ENCODE measurements around the gene COL25A1. TPM values are rescaled to one million over a fixed set of nuclear protein-coding genes. Genes with fewer than 3 reads are reported as not detected.

The COL25A1 gene
- polyA plus RNA-seq, 2 of the 4 experiments (the other 2 are of a cell fraction), result not detected

DNA sequence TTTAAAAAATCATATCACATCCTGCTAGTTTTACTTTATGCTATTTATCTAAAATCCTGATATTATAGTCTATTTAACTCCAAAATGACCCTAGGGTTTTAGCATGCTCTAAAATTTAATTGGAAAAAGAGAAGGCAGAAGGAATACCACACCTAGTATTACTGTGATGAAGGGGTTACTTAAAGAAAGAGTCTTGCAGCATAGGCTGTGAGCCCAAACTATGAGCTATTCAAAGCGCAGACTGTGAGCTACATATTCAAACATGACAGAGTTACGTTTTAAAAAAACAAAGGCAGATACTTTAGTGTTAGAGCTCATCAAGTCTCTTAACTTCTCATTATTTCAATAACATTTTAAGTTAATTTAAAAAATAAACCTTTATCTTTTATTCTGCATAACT, 291.9 kb downstream of the COL25A1 start:
- ChIA-PET CTCF (no interaction called here), POLR2A (no interaction called here)
- Histone ChIP-seq H3K4me1 (no peaks in the 10 kb centered on the region), H3K27ac (no peak overlapping the region), H3K9me3 (no peaks in the 10 kb centered on the region), H3K4me3 (no peak overlapping the region), H3K4me2 (no peak overlapping the region)
- TF ChIP-seq, protein P1, sequence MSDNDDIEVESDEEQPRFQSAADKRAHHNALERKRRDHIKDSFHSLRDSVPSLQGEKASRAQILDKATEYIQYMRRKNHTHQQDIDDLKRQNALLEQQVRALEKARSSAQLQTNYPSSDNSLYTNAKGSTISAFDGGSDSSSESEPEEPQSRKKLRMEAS (IDR thresholded peaks at IDR 0.05), result no peak
- no peak for TF ChIP-seq NFE2L2 (conservative IDR thresholded peaks at IDR 0.05; ENCODE audit: low read length)
- TF ChIP-seq RFX5 (IDR thresholded peaks at IDR 0.05), result no peak
- no peak for TF ChIP-seq CEBPB (IDR thresholded peaks at IDR 0.05)
- no peak for TF ChIP-seq ZC3H11A (IDR thresholded peaks at IDR 0.05)
- TF ChIP-seq KDM1A (IDR thresholded peaks at IDR 0.05; ENCODE audit: low read depth), result no peak
- TF ChIP-seq HOXB5 (CRISPR knock-in tag; IDR thresholded peaks at IDR 0.05), result no peak
- TF ChIP-seq BHLHE40 (IDR thresholded peaks at IDR 0.05; ENCODE audit: low read depth, low read length), result no peak
- TF ChIP-seq HES2 (IDR thresholded peaks at IDR 0.05), result no peak
- TF ChIP-seq JUNB (IDR thresholded peaks at IDR 0.05), result no peak
- TF ChIP-seq NPAS2 (CRISPR knock-in tag; IDR thresholded peaks at IDR 0.05; ENCODE audit: borderline replicate concordance), result no peak
- TF ChIP-seq HOXB13 (CRISPR knock-in tag; IDR thresholded peaks at IDR 0.05; ENCODE audit: low read depth), result no peak
- no peak for TF ChIP-seq CHD2 (IDR thresholded peaks at IDR 0.05; ENCODE audit: low read length, partially characterized antibody)
- TF ChIP-seq, protein P2, sequence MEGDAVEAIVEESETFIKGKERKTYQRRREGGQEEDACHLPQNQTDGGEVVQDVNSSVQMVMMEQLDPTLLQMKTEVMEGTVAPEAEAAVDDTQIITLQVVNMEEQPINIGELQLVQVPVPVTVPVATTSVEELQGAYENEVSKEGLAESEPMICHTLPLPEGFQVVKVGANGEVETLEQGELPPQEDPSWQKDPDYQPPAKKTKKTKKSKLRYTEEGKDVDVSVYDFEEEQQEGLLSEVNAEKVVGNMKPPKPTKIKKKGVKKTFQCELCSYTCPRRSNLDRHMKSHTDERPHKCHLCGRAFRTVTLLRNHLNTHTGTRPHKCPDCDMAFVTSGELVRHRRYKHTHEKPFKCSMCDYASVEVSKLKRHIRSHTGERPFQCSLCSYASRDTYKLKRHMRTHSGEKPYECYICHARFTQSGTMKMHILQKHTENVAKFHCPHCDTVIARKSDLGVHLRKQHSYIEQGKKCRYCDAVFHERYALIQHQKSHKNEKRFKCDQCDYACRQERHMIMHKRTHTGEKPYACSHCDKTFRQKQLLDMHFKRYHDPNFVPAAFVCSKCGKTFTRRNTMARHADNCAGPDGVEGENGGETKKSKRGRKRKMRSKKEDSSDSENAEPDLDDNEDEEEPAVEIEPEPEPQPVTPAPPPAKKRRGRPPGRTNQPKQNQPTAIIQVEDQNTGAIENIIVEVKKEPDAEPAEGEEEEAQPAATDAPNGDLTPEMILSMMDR (IDR thresholded peaks at IDR 0.05), result no peak
- TF ChIP-seq RNF2 (IDR thresholded peaks at IDR 0.05; ENCODE audit: borderline replicate concordance, low read depth), result no peak
- no peak for TF ChIP-seq EP300 (IDR thresholded peaks at IDR 0.05)
- TF ChIP-seq CHD4 (IDR thresholded peaks at IDR 0.05; ENCODE audit: borderline replicate concordance), result no peak
- no peak for TF ChIP-seq HOXA7 (CRISPR knock-in tag; IDR thresholded peaks at IDR 0.05)
- FAIRE-seq (no peak), DNase-seq (ENCODE audit: low read depth in 1 of 2, low spot score in 1 of 2) (no peak), ATAC-seq (no peak)
- 38% methylated on average over 2 of the region's 2 CpGs for WGBS (ENCODE audit: missing lambda C conversion rate)

- H3K4me1 ChIP-seq, result no peaks in the 10 kb centered on the region
- ATAC-seq, result no peak
- no peak for FAIRE-seq
- TF ChIP-seq MAFK (IDR thresholded peaks at IDR 0.05; ENCODE audit: partially characterized antibody) (no peak), SREBF2 (IDR thresholded peaks at IDR 0.05) (no peak), POLR2AphosphoS2 (conservative IDR thresholded peaks at IDR 0.05; ENCODE audit: low read length) (no peak), FOSL2 (IDR thresholded peaks at IDR 0.05) (no peak), FOSL2 (CRISPR knock-in tag; IDR thresholded peaks at IDR 0.05) (no peak), RARB (CRISPR knock-in tag; IDR thresholded peaks at IDR 0.05) (no peak), CEBPB (IDR thresholded peaks at IDR 0.05) (no peak), EP300 (IDR thresholded peaks at IDR 0.05) (no peak), PHF8 (IDR thresholded peaks at IDR 0.05; ENCODE audit: borderline replicate concordance, low read depth) (no peak)
- POLR2A ChIA-PET, result no interaction called here
- CTCF ChIA-PET, result no interaction called here
- no peak overlapping the region for H3K4me3 ChIP-seq
- no peaks in the 10 kb centered on the region for H3K9me3 ChIP-seq
- no peak for DNase-seq (ENCODE audit: low read depth in 1 of 2, low spot score in 1 of 2)
- WGBS (ENCODE audit: missing lambda C conversion rate), result 0% methylated on average over 1 of the region's 1 CpG
- no peak overlapping the region for H3K4me2 ChIP-seq
- H3K27ac ChIP-seq, result no peak overlapping the region
Measured at GRCh38 chr4:109009909-109010308, 292.5 kb downstream of the COL25A1 start.

GRCh38 chr4:109007976-109008375, 294.5 kb downstream of the COL25A1 start:
- Histone ChIP-seq H3K4me2 (no peak overlapping the region), H3K4me1 (no peaks in the 10 kb centered on the region), H3K4me3 (no peak overlapping the region), H3K27ac (no peak overlapping the region), H3K9me3 (no peaks in the 10 kb centered on the region)
- ChIA-PET POLR2A (no interaction called here), CTCF (no interaction called here)
- DNase-seq (ENCODE audit: low read depth in 1 of 2, low spot score in 1 of 2) (no peak), ATAC-seq (no peak), FAIRE-seq (no peak)
- WGBS (ENCODE audit: missing lambda C conversion rate), result 9% methylated on average over 2 of the region's 2 CpGs
- TF ChIP-seq, protein P3, sequence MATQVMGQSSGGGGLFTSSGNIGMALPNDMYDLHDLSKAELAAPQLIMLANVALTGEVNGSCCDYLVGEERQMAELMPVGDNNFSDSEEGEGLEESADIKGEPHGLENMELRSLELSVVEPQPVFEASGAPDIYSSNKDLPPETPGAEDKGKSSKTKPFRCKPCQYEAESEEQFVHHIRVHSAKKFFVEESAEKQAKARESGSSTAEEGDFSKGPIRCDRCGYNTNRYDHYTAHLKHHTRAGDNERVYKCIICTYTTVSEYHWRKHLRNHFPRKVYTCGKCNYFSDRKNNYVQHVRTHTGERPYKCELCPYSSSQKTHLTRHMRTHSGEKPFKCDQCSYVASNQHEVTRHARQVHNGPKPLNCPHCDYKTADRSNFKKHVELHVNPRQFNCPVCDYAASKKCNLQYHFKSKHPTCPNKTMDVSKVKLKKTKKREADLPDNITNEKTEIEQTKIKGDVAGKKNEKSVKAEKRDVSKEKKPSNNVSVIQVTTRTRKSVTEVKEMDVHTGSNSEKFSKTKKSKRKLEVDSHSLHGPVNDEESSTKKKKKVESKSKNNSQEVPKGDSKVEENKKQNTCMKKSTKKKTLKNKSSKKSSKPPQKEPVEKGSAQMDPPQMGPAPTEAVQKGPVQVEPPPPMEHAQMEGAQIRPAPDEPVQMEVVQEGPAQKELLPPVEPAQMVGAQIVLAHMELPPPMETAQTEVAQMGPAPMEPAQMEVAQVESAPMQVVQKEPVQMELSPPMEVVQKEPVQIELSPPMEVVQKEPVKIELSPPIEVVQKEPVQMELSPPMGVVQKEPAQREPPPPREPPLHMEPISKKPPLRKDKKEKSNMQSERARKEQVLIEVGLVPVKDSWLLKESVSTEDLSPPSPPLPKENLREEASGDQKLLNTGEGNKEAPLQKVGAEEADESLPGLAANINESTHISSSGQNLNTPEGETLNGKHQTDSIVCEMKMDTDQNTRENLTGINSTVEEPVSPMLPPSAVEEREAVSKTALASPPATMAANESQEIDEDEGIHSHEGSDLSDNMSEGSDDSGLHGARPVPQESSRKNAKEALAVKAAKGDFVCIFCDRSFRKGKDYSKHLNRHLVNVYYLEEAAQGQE (IDR thresholded peaks at IDR 0.05), result no peak
- no peak for TF ChIP-seq KDM1A (IDR thresholded peaks at IDR 0.05; ENCODE audit: low read depth)
- no peak for TF ChIP-seq CBX2 (IDR thresholded peaks at IDR 0.05; ENCODE audit: borderline replicate concordance, low read depth)
- no peak for TF ChIP-seq RCOR1 (IDR thresholded peaks at IDR 0.05; ENCODE audit: low read depth, low read length)
- TF ChIP-seq RNF2 (IDR thresholded peaks at IDR 0.05; ENCODE audit: borderline replicate concordance, low read depth), result no peak
- no peak for TF ChIP-seq ESRRA (IDR thresholded peaks at IDR 0.05; ENCODE audit: borderline replicate concordance, low read length)
- TF ChIP-seq CEBPB (IDR thresholded peaks at IDR 0.05), result no peak
- no peak for TF ChIP-seq TP53 (CRISPR knock-in tag; IDR thresholded peaks at IDR 0.05)
- no peak for TF ChIP-seq SMC3 (IDR thresholded peaks at IDR 0.05)
- no peak for TF ChIP-seq CHD4 (IDR thresholded peaks at IDR 0.05; ENCODE audit: borderline replicate concordance)
- no peak for TF ChIP-seq POLR2AphosphoS2 (conservative IDR thresholded peaks at IDR 0.05; ENCODE audit: low read length)
- no peak for TF ChIP-seq RARB (CRISPR knock-in tag; IDR thresholded peaks at IDR 0.05)
- no peak for TF ChIP-seq JUN (IDR thresholded peaks at IDR 0.05)
- TF ChIP-seq, protein P1 (IDR thresholded peaks at IDR 0.05), result no peak
